GM18909 (cell line): ENCODE data around the gene RRP1B.
"Not testable (repeated sequence)": the region's sequence is repeated elsewhere in the genome, so short reads cannot be mapped to it uniquely, and the experiment has no call there.

Source experiments
- ATAC-seq: cut with Tn5 transposase; IDR thresholded peaks from one replicate; pipeline ENCODE4 v1.9.1; 2021; ENCODE audit warnings: mild to moderate bottlenecking; ENCODE audit not compliant: unreplicated experiment, poor library complexity

The RRP1B gene

GRCh38 chr21:43659136-43660000, at the start of gene RRP1B, which contains the start of gene HSF2BP:
RRP1B (plus strand) TSS chr21:43659560; CDS start chr21:43659665, 105 bp downstream.
HSF2BP (minus strand) TSS chr21:43659488; CDS start chr21:43658096, 1,392 bp downstream.
- peak; percentile 79 for ATAC-seq

DNA sequence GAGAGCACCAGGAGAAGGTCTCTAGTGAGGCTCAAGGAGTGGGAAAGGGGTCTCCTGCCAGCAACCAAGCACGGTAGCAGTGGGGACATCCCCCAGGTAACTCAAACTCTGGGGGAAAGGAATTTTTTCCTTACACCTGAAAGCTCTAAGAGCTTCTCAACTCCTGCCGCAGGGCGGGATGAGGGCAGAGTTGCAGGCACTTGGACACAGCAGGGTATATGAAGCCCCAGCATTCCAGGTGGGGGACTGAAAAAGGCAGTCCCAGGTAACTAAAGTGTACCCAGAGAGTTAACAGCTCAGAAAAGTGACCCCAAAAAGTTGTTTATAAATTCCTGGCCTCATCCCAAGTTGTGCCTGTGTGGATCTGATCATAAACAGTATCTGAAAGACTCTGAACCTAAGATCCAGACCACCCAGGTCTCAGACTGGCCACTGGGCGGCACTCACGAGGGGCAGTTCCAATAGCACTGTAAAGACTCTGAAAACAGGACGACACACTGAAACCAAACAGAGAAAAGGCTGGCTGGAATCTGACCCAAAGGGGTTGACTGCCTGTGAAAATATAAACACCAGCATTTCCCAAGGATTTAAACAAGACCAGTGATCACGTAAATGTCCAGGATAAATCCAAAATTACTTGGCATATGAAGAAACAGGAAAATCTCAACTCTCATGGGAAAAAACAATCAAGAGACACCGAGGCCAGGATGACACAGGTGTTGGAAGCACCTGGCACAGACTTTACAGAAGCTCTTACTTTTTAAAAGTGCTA, 47.6 kb upstream of the RRP1B start:
- no peak for ATAC-seq

- no peak for ATAC-seq
These were observed 45.4 kb upstream of the RRP1B start for GRCh38 chr21:43613755-43614638.

DNA sequence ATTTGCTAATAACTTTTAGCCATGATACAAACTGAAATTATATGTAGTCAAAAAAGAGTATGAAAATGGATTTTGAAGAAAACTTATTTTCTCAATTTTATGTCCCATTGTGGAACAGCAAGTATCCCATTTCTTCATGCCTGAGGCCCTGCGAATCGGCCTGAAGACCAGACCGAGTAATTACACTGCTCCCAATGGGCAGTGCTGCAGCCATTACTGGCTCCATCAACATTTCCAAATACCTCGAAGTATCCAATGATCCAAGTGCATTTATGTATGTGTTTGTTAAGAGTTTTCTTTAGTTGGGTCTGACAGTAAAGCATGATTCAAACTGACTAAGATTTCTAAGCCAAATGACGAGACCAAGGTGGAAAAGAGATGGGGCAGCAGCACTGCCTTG, 44.5 kb upstream of the RRP1B start:
- ATAC-seq, result no peak

DNA sequence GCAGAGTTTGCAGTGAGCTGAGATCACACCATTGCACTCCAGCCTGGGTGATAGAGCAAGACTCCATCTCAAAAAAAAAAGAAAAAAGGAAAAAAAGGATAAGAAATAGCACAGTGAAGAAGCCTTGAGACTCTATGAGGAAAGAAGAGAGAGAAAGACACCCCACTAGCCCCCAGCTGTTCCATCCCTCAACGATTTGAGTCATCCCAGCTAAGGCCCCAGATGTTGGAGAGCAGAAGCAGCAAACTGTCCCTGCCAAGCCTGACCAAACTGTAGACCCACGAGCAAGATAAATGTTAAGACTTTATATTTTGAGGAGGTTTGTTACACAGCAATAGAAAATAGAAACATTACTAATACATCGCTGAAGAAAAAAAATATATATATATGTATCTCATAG, 42.5 kb upstream of the RRP1B start:
- ATAC-seq, result not testable (repeated sequence)

DNA sequence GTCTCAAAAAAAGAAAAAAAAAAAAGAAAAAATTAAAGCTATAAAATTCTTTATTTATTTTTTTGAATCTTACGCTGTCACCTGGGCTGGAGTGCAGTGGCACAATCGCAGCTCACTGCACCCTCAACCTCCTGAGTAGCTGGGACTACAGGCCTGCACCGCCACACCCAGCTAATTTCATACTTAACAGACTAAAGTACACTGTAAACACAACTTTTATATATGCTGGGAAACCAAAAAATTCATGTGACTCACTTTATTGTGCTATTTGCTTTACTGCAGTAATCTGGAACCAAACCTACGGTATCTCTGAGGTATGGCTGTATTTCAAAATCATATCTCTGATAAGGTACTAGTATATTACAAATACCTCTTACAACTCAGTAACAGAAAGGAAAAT, 40.4 kb upstream of the RRP1B start:
- ATAC-seq, result no peak

- no peak for ATAC-seq
These were observed 40.0 kb upstream of the RRP1B start for GRCh38 chr21:43619344-43619743.

GRCh38 chr21:43619856-43620255, 39.5 kb upstream of the RRP1B start:
- no peak for ATAC-seq

DNA sequence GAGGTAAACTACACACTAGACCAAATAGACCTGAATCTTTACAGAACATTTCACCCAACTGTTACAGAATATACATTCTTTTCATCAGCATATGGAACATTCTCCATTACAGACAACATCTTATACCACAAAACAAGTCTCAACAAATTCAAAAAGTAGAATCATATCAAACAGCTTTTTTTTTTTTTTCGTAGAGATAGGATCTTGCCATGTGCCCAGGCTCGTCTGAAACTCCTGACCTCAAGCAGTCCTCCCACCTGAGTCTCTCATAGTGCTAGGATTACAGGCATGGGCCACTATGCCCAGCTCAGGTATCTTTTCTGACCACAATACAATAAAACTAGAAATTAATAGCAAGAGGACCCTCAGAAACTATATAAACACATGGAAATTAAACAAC, 36.6 kb upstream of the RRP1B start:
- no peak for ATAC-seq

DNA sequence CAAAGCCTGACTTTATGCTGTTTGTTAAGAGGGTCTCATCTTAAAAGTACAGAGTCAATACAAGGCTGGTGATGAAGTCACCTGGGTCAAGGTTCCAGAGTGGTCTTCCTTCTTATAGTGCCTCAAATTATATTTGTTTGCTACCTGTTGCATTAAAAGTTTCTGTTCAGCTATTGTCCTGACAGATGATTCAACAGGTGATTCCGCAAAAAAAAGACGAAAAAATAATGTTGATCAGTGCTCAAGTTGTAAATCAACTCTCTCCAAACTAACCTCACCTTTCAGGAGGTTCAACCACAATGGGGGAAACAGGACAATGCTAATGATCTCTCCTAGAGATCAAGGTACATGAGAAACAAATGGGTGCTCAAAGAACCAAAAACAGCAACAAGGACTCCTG, 35.8 kb upstream of the RRP1B start:
- ATAC-seq, result no peak

DNA sequence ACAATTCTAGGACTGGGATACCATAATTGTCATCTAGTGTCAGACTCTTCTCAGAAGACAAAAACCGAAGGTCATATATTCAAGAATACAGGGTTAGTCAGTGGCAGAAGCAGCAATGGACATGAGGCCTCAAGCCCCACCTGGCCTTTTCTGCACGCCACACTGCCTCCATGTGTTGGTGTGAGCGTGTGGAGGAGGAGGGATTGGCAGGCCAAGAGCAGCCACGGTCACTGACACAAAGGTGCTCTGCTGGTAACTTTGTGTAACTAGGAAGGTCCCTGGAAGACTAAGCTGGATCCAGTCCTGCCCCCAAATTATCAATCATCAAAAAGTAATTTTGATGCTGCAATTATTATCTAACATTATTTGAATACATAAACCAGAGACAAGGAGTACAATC, 35.0 kb upstream of the RRP1B start:
- ATAC-seq, result no peak

DNA sequence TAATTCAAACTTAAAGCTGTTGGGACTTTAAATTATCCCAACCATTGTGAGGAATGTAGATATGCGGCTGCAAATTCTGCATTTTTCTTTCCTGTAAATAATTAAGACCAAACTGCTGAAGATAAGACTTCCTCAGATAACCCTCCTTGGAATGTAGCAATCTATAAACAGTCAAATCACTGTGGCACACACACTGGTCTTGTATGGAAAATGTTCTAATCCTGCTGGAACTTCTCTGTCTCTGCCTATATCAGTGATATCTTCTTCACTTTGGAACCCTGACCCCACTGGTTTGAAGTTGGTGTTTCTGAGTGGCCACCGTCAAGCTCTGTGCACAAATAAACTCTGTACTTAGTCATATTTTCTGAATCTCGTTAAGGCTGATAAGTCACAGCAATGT, 33.0 kb upstream of the RRP1B start:
- ATAC-seq, result no peak

DNA sequence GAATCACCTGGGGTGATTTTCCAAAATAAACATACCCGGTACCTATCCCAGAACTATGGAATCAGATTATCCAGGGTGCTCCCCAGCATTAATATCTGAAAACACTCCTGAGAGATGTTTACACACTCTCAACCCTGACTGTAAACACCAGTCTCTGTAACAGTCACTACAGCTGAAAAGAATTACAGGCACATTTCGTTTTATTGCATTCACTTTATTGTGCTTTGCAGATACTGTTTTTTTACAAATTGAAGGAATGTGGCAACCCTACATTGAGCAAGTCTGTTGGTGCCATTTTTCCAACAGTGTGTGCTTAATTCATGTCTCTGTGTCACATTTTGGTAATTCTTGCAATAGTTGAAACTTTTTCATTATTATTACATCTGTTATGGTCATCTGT, 31.8 kb upstream of the RRP1B start:
- ATAC-seq, result no peak

- ATAC-seq, result no peak
These were observed 27.8 kb upstream of the RRP1B start for GRCh38 chr21:43631411-43632107.

GRCh38 chr21:43632373-43632905, 26.9 kb upstream of the RRP1B start:
- ATAC-seq, result no peak

DNA sequence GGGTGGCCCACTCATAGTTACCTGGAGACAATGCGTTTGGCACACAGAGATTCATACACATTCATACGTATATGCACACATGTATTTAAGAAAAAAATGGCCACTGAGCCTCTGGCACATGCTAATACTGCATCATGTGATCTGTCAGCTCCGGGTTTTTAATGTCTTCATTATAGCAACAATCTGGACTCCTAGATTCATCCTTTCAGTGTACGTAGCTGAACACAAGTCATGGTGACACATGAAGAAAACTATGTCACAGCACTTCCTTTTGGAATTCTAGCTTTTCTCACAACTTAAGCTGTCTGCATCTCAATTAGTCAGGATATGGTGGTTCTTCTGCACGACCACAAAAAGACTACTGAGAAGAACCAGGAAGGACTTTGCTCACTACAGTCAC, 24.7 kb upstream of the RRP1B start:
- no peak for ATAC-seq

- no peak for ATAC-seq
These were observed 23.9 kb upstream of the RRP1B start for GRCh38 chr21:43635436-43635835.

GRCh38 chr21:43637530-43638158, 21.7 kb upstream of the RRP1B start:
- ATAC-seq, result no peak
